Liver (tissue), 9 donors: ENCODE data around the gene CALML6. TPM values are rescaled to one million over a fixed set of nuclear protein-coding genes. Genes with fewer than 3 reads are reported as not detected.
A peak's percentile ranks its signal among the peaks of the same experiment; 100 is the strongest.

Source experiments
- DNase-seq: peaks from one replicate; pipeline ENCODE4 v3.0.0-alpha.2; 2017; ENCODE audit warnings: low spot score
- H3K27ac ChIP-seq, 2 donors: one replicate each; pipeline ENCODE4 v1.7.0; 2013; ENCODE audit warnings: inconsistent platforms in 2 of 2, low read length in 2 of 2, control low read depth in 1 of 2, low read depth in 1 of 2, mild to moderate bottlenecking in 1 of 2
- H3K27me3 ChIP-seq, 4 donors: one replicate each; pipeline versions ENCODE4 v1.6.1 to v1.7.0; 2013; ENCODE audit warnings: low read length in 3 of 4, inconsistent platforms in 1 of 4, mild to moderate bottlenecking in 1 of 4, moderate library complexity in 1 of 4; ENCODE audit not compliant: control insufficient read depth in 4 of 4, insufficient read depth in 4 of 4
- H3K36me3 ChIP-seq, 4 donors: one replicate each; pipeline versions ENCODE4 v1.6.1 to v1.7.0; 2013; ENCODE audit warnings: low read length in 3 of 4, mild to moderate bottlenecking in 3 of 4, low read depth in 1 of 4, moderate library complexity in 1 of 4; ENCODE audit not compliant: control insufficient read depth in 4 of 4, insufficient read depth in 3 of 4
- H3K4me1 ChIP-seq, 4 donors: one replicate each; pipeline versions ENCODE4 v1.6.1 to v1.7.0; 2013; ENCODE audit warnings: low read length in 3 of 4, mild to moderate bottlenecking in 3 of 4, moderate library complexity in 1 of 4; ENCODE audit not compliant: control insufficient read depth in 4 of 4, insufficient read depth in 4 of 4
- H3K4me3 ChIP-seq, 3 donors: one replicate each; pipeline versions ENCODE4 v1.6.1 to v1.7.0; 2013; ENCODE audit warnings: low read length in 3 of 3, control low read depth in 1 of 3, low read depth in 1 of 3, mild to moderate bottlenecking in 1 of 3
- H3K9ac ChIP-seq, 2 donors: one replicate each; pipeline ENCODE4 v1.7.0; 2013; ENCODE audit warnings: low read length in 2 of 2, mild to moderate bottlenecking in 2 of 2, moderate library complexity in 2 of 2, control low read depth in 1 of 2, low read depth in 1 of 2
- H3K9me3 ChIP-seq, 4 donors: one replicate each; pipeline versions ENCODE4 v1.6.1 to v1.7.0; 2013; ENCODE audit warnings: low read length in 3 of 4; ENCODE audit not compliant: control insufficient read depth in 4 of 4
- EGR1 ChIP-seq, 2 donors: IDR thresholded peaks; 2 replicates each; pipeline ENCODE4 v1.6.1; 2016 to 2018; ENCODE audit warnings: antibody characterized with exemption in 2 of 2, low read depth in 2 of 2
- FOXA2 ChIP-seq: IDR thresholded peaks from 2 replicates; pipeline ENCODE4 v1.6.1; 2016; ENCODE audit warnings: antibody characterized with exemption
- GABPA ChIP-seq, 2 donors: IDR thresholded peaks in 1 of 2; conservative IDR thresholded peaks in 1 of 2; 2 replicates each; pipeline ENCODE4 v1.6.1; 2016; ENCODE audit warnings: antibody characterized with exemption in 2 of 2, mild to moderate bottlenecking in 1 of 2, moderate library complexity in 1 of 2
- HNF4A ChIP-seq, 2 donors: conservative IDR thresholded peaks; 2 replicates each; pipeline ENCODE4 v1.6.1; 2016; ENCODE audit warnings: antibody characterized with exemption in 2 of 2, mild to moderate bottlenecking in 2 of 2
- HNF4G ChIP-seq: IDR thresholded peaks from 2 replicates; pipeline ENCODE4 v1.6.1; 2016; ENCODE audit warnings: antibody characterized with exemption
- JUND ChIP-seq, 2 donors: IDR thresholded peaks; 2 replicates each; pipeline ENCODE4 v1.6.1; 2016; ENCODE audit warnings: antibody characterized with exemption in 2 of 2
- NR2F2 ChIP-seq: IDR thresholded peaks from 2 replicates; pipeline ENCODE4 v1.6.1; 2016; ENCODE audit warnings: antibody characterized with exemption
- RXRA ChIP-seq, 2 donors: IDR thresholded peaks; 2 replicates each; pipeline ENCODE4 v1.6.1; 2017 to 2018; ENCODE audit warnings: antibody characterized with exemption in 2 of 2, mild to moderate bottlenecking in 1 of 2
- SP1 ChIP-seq: IDR thresholded peaks from 2 replicates; pipeline ENCODE4 v1.6.1; 2018; ENCODE audit warnings: antibody characterized with exemption, mild to moderate bottlenecking
- TAF1 ChIP-seq: conservative IDR thresholded peaks from 2 replicates; pipeline ENCODE4 v1.6.1; 2016; ENCODE audit warnings: antibody characterized with exemption, mild to moderate bottlenecking
- YY1 ChIP-seq: IDR thresholded peaks from 2 replicates; pipeline ENCODE4 v1.6.1; 2016; ENCODE audit warnings: antibody characterized with exemption, mild to moderate bottlenecking
- WGBS: extraction: QIAGEN DNeasy Blood & Tissue Kit; methylation state at CpG from one replicate; pipeline ENCODE4 v1.1.7; 2013; 5-methylcytosine and 5-hydroxymethylcytosine counted together
- polyA plus RNA-seq, 2 donors: library from polyadenylated mRNA; stranded (reverse) in 1 of 2; unstranded in 1 of 2; fragments of 200-250 nt in 1 of 2; fragments of >200 nt in 1 of 2; fragmentation: Nextera tagmentation in 1 of 2; extraction: Ambion mirVana in 1 of 2; gene quantifications; one replicate each; pipeline versions ENCODE4 v1.2.1 to v1.2.3, GENCODE V29; 2013 to 2015
- total RNA-seq, 2 donors: library from RNA; depleted of rRNA; stranded (reverse); fragments of >200 nt; gene quantifications; one replicate each; pipeline ENCODE4 v1.2.3, GENCODE V29; 2014
- TF ChIP-seq, protein P1 (sequence below): fragments of 150-350 bp; IDR thresholded peaks from 2 replicates; pipeline ENCODE4 v1.5.1; 2017; ENCODE audit warnings: improper control_type of control experiment, low read depth, low read length; ENCODE audit not compliant: missing input control
- TF ChIP-seq, protein P2 (sequence below): IDR thresholded peaks from 2 replicates; pipeline ENCODE4 v1.6.1; 2016; ENCODE audit warnings: antibody characterized with exemption, mild to moderate bottlenecking
- TF ChIP-seq, protein P3 (sequence below): IDR thresholded peaks from 2 replicates; pipeline ENCODE4 v1.6.1; 2016; ENCODE audit warnings: antibody characterized with exemption
- TF ChIP-seq, protein P4 (sequence below): IDR thresholded peaks from 2 replicates; pipeline ENCODE4 v1.6.1; 2016; ENCODE audit warnings: antibody characterized with exemption
- TF ChIP-seq, protein P5 (sequence below): IDR thresholded peaks from 2 replicates; pipeline ENCODE4 v1.6.1; 2016; ENCODE audit warnings: antibody characterized with exemption
- donor health status: healthy.
- donor health status: healthy.
- donor health status: healthy.
- donor health status: healthy.
- donor health status: healthy.

CALML6 gene
- total and polyA plus RNA-seq, 4 donors, result 0.15 to 0.67 (median 0.47) TPM; not detected in 1

DNA sequence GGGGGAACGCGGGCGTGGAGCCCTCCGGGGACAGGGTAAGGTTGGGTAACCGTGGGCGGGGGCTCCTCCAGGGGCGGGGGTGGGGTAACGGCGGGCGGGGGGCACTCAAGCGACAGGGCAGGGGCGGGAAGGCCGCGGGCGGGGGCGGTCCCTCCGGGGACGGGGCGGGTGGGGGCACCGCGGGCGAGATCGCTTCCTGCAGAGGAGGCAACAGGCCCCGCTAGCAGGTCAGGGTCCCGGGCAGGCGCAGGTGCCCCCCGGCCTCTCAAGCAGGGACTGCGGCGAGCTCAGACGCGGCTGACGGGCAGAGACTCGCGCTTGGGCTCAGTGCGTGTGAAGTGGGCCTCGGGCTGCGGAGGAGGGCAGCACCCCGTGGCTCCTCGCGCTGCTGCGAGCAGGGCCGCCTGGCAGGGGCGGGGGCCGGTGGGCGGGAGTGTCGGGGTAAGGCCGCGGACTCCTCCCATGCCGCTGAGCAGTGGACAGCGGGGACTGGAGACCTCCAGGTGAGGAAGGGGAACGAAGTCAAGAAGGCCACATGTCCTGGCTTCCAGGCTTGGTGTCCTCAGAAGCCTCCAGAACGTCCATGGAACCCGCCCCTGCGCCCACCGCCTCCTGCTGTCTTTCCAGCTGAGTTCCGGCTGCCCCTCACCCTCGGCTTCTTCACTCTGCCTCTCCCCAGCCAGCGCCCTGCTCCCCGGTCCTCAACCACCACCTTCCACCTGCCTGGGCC is 23.5 kb upstream of the CALML6 start:
- DNase-seq, result peak; percentile 84
- Histone ChIP-seq H3K9ac (peak overlapping the region; percentile 3 to 42), H3K4me3 (peak overlapping the region; percentile 45 to 99 (median 63)), H3K27me3 (no peaks in the 10 kb centered on the region), H3K27ac (peak overlapping the region; percentile 86 to 89), H3K36me3 (no peaks in the 10 kb centered on the region), H3K4me1 (peaks cover 15 to 36% (median 33%) of the 10 kb centered on the region in 4 donors), H3K9me3 (no peaks in the 10 kb centered on the region)
- TF ChIP-seq, protein P1, sequence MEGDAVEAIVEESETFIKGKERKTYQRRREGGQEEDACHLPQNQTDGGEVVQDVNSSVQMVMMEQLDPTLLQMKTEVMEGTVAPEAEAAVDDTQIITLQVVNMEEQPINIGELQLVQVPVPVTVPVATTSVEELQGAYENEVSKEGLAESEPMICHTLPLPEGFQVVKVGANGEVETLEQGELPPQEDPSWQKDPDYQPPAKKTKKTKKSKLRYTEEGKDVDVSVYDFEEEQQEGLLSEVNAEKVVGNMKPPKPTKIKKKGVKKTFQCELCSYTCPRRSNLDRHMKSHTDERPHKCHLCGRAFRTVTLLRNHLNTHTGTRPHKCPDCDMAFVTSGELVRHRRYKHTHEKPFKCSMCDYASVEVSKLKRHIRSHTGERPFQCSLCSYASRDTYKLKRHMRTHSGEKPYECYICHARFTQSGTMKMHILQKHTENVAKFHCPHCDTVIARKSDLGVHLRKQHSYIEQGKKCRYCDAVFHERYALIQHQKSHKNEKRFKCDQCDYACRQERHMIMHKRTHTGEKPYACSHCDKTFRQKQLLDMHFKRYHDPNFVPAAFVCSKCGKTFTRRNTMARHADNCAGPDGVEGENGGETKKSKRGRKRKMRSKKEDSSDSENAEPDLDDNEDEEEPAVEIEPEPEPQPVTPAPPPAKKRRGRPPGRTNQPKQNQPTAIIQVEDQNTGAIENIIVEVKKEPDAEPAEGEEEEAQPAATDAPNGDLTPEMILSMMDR, result no peak
- TF ChIP-seq RXRA (IDR thresholded peaks at IDR 0.05) (no peak), YY1 (no peak)
- TF ChIP-seq, protein P2, sequence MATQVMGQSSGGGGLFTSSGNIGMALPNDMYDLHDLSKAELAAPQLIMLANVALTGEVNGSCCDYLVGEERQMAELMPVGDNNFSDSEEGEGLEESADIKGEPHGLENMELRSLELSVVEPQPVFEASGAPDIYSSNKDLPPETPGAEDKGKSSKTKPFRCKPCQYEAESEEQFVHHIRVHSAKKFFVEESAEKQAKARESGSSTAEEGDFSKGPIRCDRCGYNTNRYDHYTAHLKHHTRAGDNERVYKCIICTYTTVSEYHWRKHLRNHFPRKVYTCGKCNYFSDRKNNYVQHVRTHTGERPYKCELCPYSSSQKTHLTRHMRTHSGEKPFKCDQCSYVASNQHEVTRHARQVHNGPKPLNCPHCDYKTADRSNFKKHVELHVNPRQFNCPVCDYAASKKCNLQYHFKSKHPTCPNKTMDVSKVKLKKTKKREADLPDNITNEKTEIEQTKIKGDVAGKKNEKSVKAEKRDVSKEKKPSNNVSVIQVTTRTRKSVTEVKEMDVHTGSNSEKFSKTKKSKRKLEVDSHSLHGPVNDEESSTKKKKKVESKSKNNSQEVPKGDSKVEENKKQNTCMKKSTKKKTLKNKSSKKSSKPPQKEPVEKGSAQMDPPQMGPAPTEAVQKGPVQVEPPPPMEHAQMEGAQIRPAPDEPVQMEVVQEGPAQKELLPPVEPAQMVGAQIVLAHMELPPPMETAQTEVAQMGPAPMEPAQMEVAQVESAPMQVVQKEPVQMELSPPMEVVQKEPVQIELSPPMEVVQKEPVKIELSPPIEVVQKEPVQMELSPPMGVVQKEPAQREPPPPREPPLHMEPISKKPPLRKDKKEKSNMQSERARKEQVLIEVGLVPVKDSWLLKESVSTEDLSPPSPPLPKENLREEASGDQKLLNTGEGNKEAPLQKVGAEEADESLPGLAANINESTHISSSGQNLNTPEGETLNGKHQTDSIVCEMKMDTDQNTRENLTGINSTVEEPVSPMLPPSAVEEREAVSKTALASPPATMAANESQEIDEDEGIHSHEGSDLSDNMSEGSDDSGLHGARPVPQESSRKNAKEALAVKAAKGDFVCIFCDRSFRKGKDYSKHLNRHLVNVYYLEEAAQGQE, result no peak
- 3% methylated on average over 59 of the region's 59 CpGs for WGBS

DNA sequence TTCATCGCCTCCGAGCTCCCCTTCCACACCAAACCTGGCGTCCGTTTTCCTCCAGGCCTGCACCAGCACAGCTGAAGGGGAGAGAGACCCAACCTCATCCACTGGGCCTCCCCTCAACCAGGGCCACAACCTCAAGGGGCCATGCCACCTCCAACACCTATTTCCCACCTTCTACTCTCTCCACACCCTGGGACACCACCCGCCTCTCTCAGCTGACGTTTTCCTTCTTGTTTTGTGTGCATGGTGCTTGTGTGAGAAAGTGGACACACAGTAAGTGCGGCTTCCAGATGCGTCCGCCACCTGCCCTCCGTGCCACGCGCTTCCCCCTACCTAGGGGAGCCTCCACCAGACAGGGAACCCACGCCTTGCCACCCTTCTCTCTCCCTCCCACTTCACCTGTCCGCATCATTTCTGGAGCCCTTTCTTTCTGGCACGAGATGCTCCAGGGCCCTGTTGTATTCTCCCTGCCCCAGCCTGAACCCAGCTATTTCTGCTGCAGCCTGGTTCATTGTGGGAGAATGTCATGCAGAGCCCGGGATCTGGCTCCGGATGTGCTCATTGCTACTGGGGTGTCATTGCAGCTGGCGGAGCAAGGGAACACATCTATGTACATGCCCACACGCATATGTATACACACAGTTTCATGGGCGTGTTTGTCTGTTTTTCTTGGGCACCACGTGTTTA is 22.8 kb upstream of the CALML6 start:
- 60% methylated on average over 21 of the region's 21 CpGs for WGBS
- DNase-seq, result no peak
- H3K4me1 ChIP-seq, result peaks cover 15 to 36% (median 32%) of the 10 kb centered on the region in 4 donors
- peak overlapping the region; percentile 3 to 42 for H3K9ac ChIP-seq
- H3K27ac ChIP-seq, result peak overlapping the region in 1 of 2 donors; percentile 68
- H3K36me3 ChIP-seq, result no peaks in the 10 kb centered on the region
- no peaks in the 10 kb centered on the region for H3K9me3 ChIP-seq
- H3K4me3 ChIP-seq, result peak overlapping the region in 2 of 3 donors; percentile 63 to 99
- no peaks in the 10 kb centered on the region for H3K27me3 ChIP-seq
- no peak for TF ChIP-seq FOXA2
- TF ChIP-seq, protein P3, sequence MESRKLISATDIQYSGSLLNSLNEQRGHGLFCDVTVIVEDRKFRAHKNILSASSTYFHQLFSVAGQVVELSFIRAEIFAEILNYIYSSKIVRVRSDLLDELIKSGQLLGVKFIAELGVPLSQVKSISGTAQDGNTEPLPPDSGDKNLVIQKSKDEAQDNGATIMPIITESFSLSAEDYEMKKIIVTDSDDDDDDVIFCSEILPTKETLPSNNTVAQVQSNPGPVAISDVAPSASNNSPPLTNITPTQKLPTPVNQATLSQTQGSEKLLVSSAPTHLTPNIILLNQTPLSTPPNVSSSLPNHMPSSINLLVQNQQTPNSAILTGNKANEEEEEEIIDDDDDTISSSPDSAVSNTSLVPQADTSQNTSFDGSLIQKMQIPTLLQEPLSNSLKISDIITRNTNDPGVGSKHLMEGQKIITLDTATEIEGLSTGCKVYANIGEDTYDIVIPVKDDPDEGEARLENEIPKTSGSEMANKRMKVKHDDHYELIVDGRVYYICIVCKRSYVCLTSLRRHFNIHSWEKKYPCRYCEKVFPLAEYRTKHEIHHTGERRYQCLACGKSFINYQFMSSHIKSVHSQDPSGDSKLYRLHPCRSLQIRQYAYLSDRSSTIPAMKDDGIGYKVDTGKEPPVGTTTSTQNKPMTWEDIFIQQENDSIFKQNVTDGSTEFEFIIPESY, result no peak
- no peak for TF ChIP-seq NR2F2
- no peak for TF ChIP-seq RXRA (IDR thresholded peaks at IDR 0.05)
- TF ChIP-seq, protein P1, result no peak
- no peak for TF ChIP-seq HNF4G
- no peak for TF ChIP-seq EGR1 (IDR thresholded peaks at IDR 0.05; ENCODE audit: low read depth in 2 of 2)
- TF ChIP-seq JUND (IDR thresholded peaks at IDR 0.05), result no peak
- TF ChIP-seq TAF1, result no peak
- TF ChIP-seq SP1, result no peak
- TF ChIP-seq GABPA (IDR thresholded peaks at IDR 0.05 in 1 of 2, conservative IDR thresholded peaks at IDR 0.05 in 1 of 2), result no peak
- no peak for TF ChIP-seq HNF4A (conservative IDR thresholded peaks at IDR 0.05)
- TF ChIP-seq, protein P4, sequence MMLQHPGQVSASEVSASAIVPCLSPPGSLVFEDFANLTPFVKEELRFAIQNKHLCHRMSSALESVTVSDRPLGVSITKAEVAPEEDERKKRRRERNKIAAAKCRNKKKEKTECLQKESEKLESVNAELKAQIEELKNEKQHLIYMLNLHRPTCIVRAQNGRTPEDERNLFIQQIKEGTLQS, result no peak
- TF ChIP-seq, protein P5, sequence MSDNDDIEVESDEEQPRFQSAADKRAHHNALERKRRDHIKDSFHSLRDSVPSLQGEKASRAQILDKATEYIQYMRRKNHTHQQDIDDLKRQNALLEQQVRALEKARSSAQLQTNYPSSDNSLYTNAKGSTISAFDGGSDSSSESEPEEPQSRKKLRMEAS, result no peak
- TF ChIP-seq, protein P2, result no peak
